BLaER1 (cell line): ENCODE measurements around the gene MAPK9.

Source experiments
- H3K27ac ChIP-seq: shearing (Covaris generic); formaldehyde crosslinking; 2 replicates; pipeline ENCODE4 v1.8.1; 2022
- H3K27me3 ChIP-seq: shearing (Covaris generic); formaldehyde crosslinking; 2 replicates; pipeline ENCODE4 v1.8.1; 2022
- H3K36me3 ChIP-seq: shearing (Covaris generic); formaldehyde crosslinking; 2 replicates; pipeline ENCODE4 v1.8.1; 2022
- H3K4me1 ChIP-seq: shearing (Covaris generic); formaldehyde crosslinking; 2 replicates; pipeline ENCODE4 v1.8.1; 2022
- H3K4me2 ChIP-seq: shearing (Covaris generic); formaldehyde crosslinking; 2 replicates; pipeline ENCODE4 v1.8.1; 2022
- H3K4me3 ChIP-seq: shearing (Covaris generic); formaldehyde crosslinking; 2 replicates; pipeline ENCODE4 v1.8.1; 2022
- H3K9ac ChIP-seq: shearing (Covaris generic); formaldehyde crosslinking; 2 replicates; pipeline ENCODE4 v1.8.1; 2022
- H3K9me3 ChIP-seq: shearing (Covaris generic); formaldehyde crosslinking; 2 replicates; pipeline ENCODE4 v1.8.1; 2022
- H4K20me1 ChIP-seq: shearing (Covaris generic); formaldehyde crosslinking; 2 replicates; pipeline ENCODE4 v1.8.1; 2022
- Cebpa-rat ChIP-seq: shearing (Covaris generic); IDR thresholded peaks from 2 replicates; pipeline ENCODE4 v1.8.1; 2022

Gene MAPK9

GRCh38 chr5:180284149-180284548 is 7.7 kb downstream of the MAPK9 start:
- Histone ChIP-seq H3K36me3 (peaks cover 86% of the 10 kb centered on the region), H3K9ac (no peak overlapping the region), H3K27ac (no peak overlapping the region), H3K4me2 (no peak overlapping the region), H3K9me3 (peaks cover 23% of the 10 kb centered on the region), H3K4me1 (peaks cover 3% of the 10 kb centered on the region), H3K27me3 (no peaks in the 10 kb centered on the region), H3K4me3 (no peak overlapping the region), H4K20me1 (peaks cover 68% of the 10 kb centered on the region)
- no peak for TF ChIP-seq Cebpa-rat

GRCh38 chr5:180283026-180283615 is 8.8 kb downstream of the MAPK9 start:
- Histone ChIP-seq H3K36me3 (peaks cover 96% of the 10 kb centered on the region), H3K4me3 (no peak overlapping the region), H3K27me3 (no peaks in the 10 kb centered on the region), H3K4me1 (no peaks in the 10 kb centered on the region), H3K9ac (no peak overlapping the region), H3K9me3 (peaks cover 34% of the 10 kb centered on the region), H3K27ac (no peak overlapping the region), H4K20me1 (peaks cover 57% of the 10 kb centered on the region), H3K4me2 (no peak overlapping the region)
- TF ChIP-seq Cebpa-rat: no peak

GRCh38 chr5:180282281-180282680 is 9.6 kb downstream of the MAPK9 start:
- no peak overlapping the region for H3K4me2 ChIP-seq
- no peak overlapping the region for H3K4me3 ChIP-seq
- peaks cover 40% of the 10 kb centered on the region for H3K9me3 ChIP-seq
- peaks cover 49% of the 10 kb centered on the region for H4K20me1 ChIP-seq
- no peaks in the 10 kb centered on the region for H3K4me1 ChIP-seq
- no peak overlapping the region for H3K9ac ChIP-seq
- peaks cover 97% of the 10 kb centered on the region for H3K36me3 ChIP-seq
- no peak overlapping the region for H3K27ac ChIP-seq
- H3K27me3 ChIP-seq: no peaks in the 10 kb centered on the region
- no peak for TF ChIP-seq Cebpa-rat

GRCh38 chr5:180281706-180282105 is 10.2 kb downstream of the MAPK9 start:
- no peak overlapping the region for H3K9ac ChIP-seq
- no peak for TF ChIP-seq Cebpa-rat
- no peak overlapping the region for H3K27ac ChIP-seq
- H3K4me2 ChIP-seq: no peak overlapping the region
- H3K4me3 ChIP-seq: no peak overlapping the region
- no peaks in the 10 kb centered on the region for H3K4me1 ChIP-seq
- H3K27me3 ChIP-seq: no peaks in the 10 kb centered on the region
- peaks cover 97% of the 10 kb centered on the region for H3K36me3 ChIP-seq
- H4K20me1 ChIP-seq: peaks cover 43% of the 10 kb centered on the region
- H3K9me3 ChIP-seq: peaks cover 45% of the 10 kb centered on the region

GRCh38 chr5:180274695-180275094 is 17.2 kb downstream of the MAPK9 start:
- TF ChIP-seq Cebpa-rat: no peak
- no peak overlapping the region for H3K9ac ChIP-seq
- H3K4me2 ChIP-seq: no peak overlapping the region
- H3K27ac ChIP-seq: no peak overlapping the region
- peaks cover 92% of the 10 kb centered on the region for H3K9me3 ChIP-seq
- no peaks in the 10 kb centered on the region for H4K20me1 ChIP-seq
- H3K36me3 ChIP-seq: peaks cover 94% of the 10 kb centered on the region
- no peak overlapping the region for H3K4me3 ChIP-seq
- no peaks in the 10 kb centered on the region for H3K4me1 ChIP-seq
- no peaks in the 10 kb centered on the region for H3K27me3 ChIP-seq

GRCh38 chr5:180271221-180271620 is 20.7 kb downstream of the MAPK9 start:
- no peak for TF ChIP-seq Cebpa-rat
- no peak overlapping the region for H3K4me3 ChIP-seq
- H3K36me3 ChIP-seq: peaks cover 94% of the 10 kb centered on the region
- H3K27me3 ChIP-seq: no peaks in the 10 kb centered on the region
- no peaks in the 10 kb centered on the region for H3K4me1 ChIP-seq
- H4K20me1 ChIP-seq: no peaks in the 10 kb centered on the region
- H3K9ac ChIP-seq: no peak overlapping the region
- H3K4me2 ChIP-seq: no peak overlapping the region
- H3K27ac ChIP-seq: no peak overlapping the region
- H3K9me3 ChIP-seq: peaks cover 95% of the 10 kb centered on the region

- Histone ChIP-seq H3K9ac (no peak overlapping the region), H3K4me3 (peak overlapping the region; percentile 2; the same call in 1 of the 2 replicates), H3K4me2 (no peak overlapping the region), H3K27ac (no peak overlapping the region), H4K20me1 (no peaks in the 10 kb centered on the region), H3K27me3 (no peaks in the 10 kb centered on the region), H3K36me3 (peaks cover 98% of the 10 kb centered on the region), H3K9me3 (peaks cover 100% of the 10 kb centered on the region), H3K4me1 (no peaks in the 10 kb centered on the region)
- no peak for TF ChIP-seq Cebpa-rat
These were observed 32.6 kb downstream of the MAPK9 start for GRCh38 chr5:180259260-180259611.

GRCh38 chr5:180253036-180253824 is 38.7 kb downstream of the MAPK9 start:
- Histone ChIP-seq H3K36me3 (peaks cover 98% of the 10 kb centered on the region), H3K4me3 (peak overlapping the region; percentile 42), H3K27me3 (no peaks in the 10 kb centered on the region), H3K9me3 (peaks cover 100% of the 10 kb centered on the region), H4K20me1 (no peaks in the 10 kb centered on the region), H3K4me1 (no peaks in the 10 kb centered on the region), H3K9ac (no peak overlapping the region), H3K27ac (no peak overlapping the region), H3K4me2 (no peak overlapping the region)
- no peak for TF ChIP-seq Cebpa-rat

- Histone ChIP-seq H3K4me3 (0 out of 2 replicates have a peak overlapping the region, but pooled peaks have one; percentile 42), H3K27ac (no peak overlapping the region), H3K4me2 (no peak overlapping the region), H3K36me3 (peaks cover 98% of the 10 kb centered on the region), H3K27me3 (no peaks in the 10 kb centered on the region), H4K20me1 (no peaks in the 10 kb centered on the region), H3K9me3 (peaks cover 99% of the 10 kb centered on the region), H3K4me1 (no peaks in the 10 kb centered on the region), H3K9ac (no peak overlapping the region)
- TF ChIP-seq Cebpa-rat: no peak
These were observed 40.0 kb downstream of the MAPK9 start for GRCh38 chr5:180251887-180252286.

- Histone ChIP-seq H4K20me1 (no peaks in the 10 kb centered on the region), H3K9ac (no peak overlapping the region), H3K4me1 (no peaks in the 10 kb centered on the region), H3K9me3 (peaks cover 97% of the 10 kb centered on the region), H3K4me3 (no peak overlapping the region), H3K36me3 (peaks cover 98% of the 10 kb centered on the region), H3K4me2 (no peak overlapping the region), H3K27ac (no peak overlapping the region), H3K27me3 (no peaks in the 10 kb centered on the region)
- no peak for TF ChIP-seq Cebpa-rat
These were observed 40.7 kb downstream of the MAPK9 start for GRCh38 chr5:180251141-180251540.
